Psoas muscle (tissue), 8 donors: Measurements from ENCODE around the gene WNT16. TPM values are rescaled to one million over a fixed set of nuclear protein-coding genes. Genes with fewer than 3 reads are reported as not detected.

Experiments
- ATAC-seq, 4 donors: fragments of 200-7000 bp; cut with Tn5 transposase; one replicate each; pipeline ENCODE4 v1.9.1; 2020; ENCODE audit warnings: moderate library complexity in 3 of 4, mild to moderate bottlenecking in 2 of 4
- DNase-seq, 2 donors: peaks; one replicate each; pipeline ENCODE4 v3.0.0-alpha.2; 2020
- H3K27ac ChIP-seq: fragments of 200-600 bp; one replicate; pipeline ENCODE4 v1.8.0; 2022
- H3K27me3 ChIP-seq, 3 donors: fragments of 200-600 bp in 1 of 3; one replicate each; pipeline versions ENCODE4 v1.6.1 to v1.8.0; 2013 to 2022; ENCODE audit warnings: low read length in 2 of 3, mild to moderate bottlenecking in 2 of 3, moderate library complexity in 1 of 3; ENCODE audit not compliant: insufficient read depth in 3 of 3
- H3K36me3 ChIP-seq, 2 donors: fragments of 200-600 bp in 1 of 2; one replicate each; pipeline versions ENCODE4 v1.6.1 to v1.8.0; 2013 to 2022; ENCODE audit warnings: low read depth in 1 of 2, mild to moderate bottlenecking in 1 of 2, moderate library complexity in 1 of 2; ENCODE audit not compliant: insufficient read depth in 1 of 2
- H3K4me1 ChIP-seq: fragments of 200-600 bp; one replicate; pipeline ENCODE4 v1.8.0; 2022
- H3K4me3 ChIP-seq: fragments of 200-600 bp; one replicate; pipeline ENCODE4 v1.8.0; 2022; ENCODE audit warnings: mild to moderate bottlenecking
- H3K9me3 ChIP-seq: fragments of 200-600 bp; one replicate; pipeline ENCODE4 v1.8.0; 2022
- CTCF ChIP-seq: fragments of 200-600 bp; IDR thresholded peaks from one replicate; pipeline ENCODE4 v1.8.0; 2022; ENCODE audit warnings: antibody characterized with exemption
- WGBS, 3 donors: extraction: QIAGEN DNeasy Blood & Tissue Kit; methylation state at CpG; one replicate each; pipeline versions ENCODE4 v1.1.6 to v1.1.7; 2013; 5-methylcytosine and 5-hydroxymethylcytosine counted together
- intact Hi-C, 2 donors: fragments of 100-400 bp; cut with DNase I; formaldehyde crosslinking; loops; one replicate each; pipeline versions ENCODE4 v1.11.0 to v1.14.2; 2022
- polyA plus RNA-seq, 3 donors: library from polyadenylated mRNA; stranded (reverse); fragments of 200-250 nt; gene quantifications; one replicate each; pipeline ENCODE4 v1.2.3, GENCODE V29; 2013
- total RNA-seq, 4 donors: library from RNA; stranded (reverse); fragmentation: NEBNext Ultra II Directional in 2 of 4; extraction: Animal tissue kit (Norgen Biotek cat#: 25700) in 2 of 4; gene quantifications; one replicate each; pipeline versions ENCODE4 v1.2.1 to v1.2.4, GENCODE V29; 2021 to 2023
- donor health status: healthy with polysubstance abuse.
- donor health status: DM: no; HTN: no; CAD: no; lungs with moderate emphysema.
- donor health status: Bipolar disorder and iron deficiency.
- donor health status: healthy.
- donor health status: DM: yes; HTN: yes; CAD: no.
- donor health status: DM: no; HTN: no; CAD: no.
- donor health status: DM: no; HTN: no; CAD: no.
- donor health status: DM: yes; HTN: yes; CAD: no.

WNT16 gene
- total and polyA plus RNA-seq, 7 donors, result 0.22 TPM; not detected in 6

- WGBS, 3 donors, result 66 to 69% (median 67%) methylated on average over 2 of the region's 2 CpGs
- no peaks in the 10 kb centered on the region for H3K9me3 ChIP-seq
- ATAC-seq (no peak), DNase-seq (no peak)
- H3K27me3 ChIP-seq, result no peaks in the 10 kb centered on the region
- intact Hi-C loops, result no loop called here
- H3K4me3 ChIP-seq, result no peak overlapping the region
- no peak overlapping the region for H3K27ac ChIP-seq
- no peaks in the 10 kb centered on the region for H3K4me1 ChIP-seq
- H3K36me3 ChIP-seq, result peaks cover 0 to 7% of the 10 kb centered on the region in 2 donors
- no peak for TF ChIP-seq CTCF
Measured at GRCh38 chr7:121300685-121301420, 27.9 kb upstream of the WNT16 start.

- 76 to 81% (median 80%) methylated on average over 9 of the region's 9 CpGs for WGBS, 3 donors
- Histone ChIP-seq H3K27me3 (no peaks in the 10 kb centered on the region), H3K4me1 (no peaks in the 10 kb centered on the region), H3K27ac (no peak overlapping the region), H3K4me3 (no peak overlapping the region), H3K9me3 (no peaks in the 10 kb centered on the region), H3K36me3 (no peaks in the 10 kb centered on the region)
- ATAC-seq (no peak), DNase-seq (no peak)
- intact Hi-C loops, result no loop called here
- TF ChIP-seq CTCF, result no peak
Measured at GRCh38 chr7:121301446-121302213, 27.2 kb upstream of the WNT16 start.

GRCh38 chr7:121302214-121302745, 26.5 kb upstream of the WNT16 start:
- TF ChIP-seq CTCF, result no peak
- Histone ChIP-seq H3K36me3 (no peaks in the 10 kb centered on the region), H3K4me3 (no peak overlapping the region), H3K4me1 (no peaks in the 10 kb centered on the region), H3K27ac (no peak overlapping the region), H3K27me3 (no peaks in the 10 kb centered on the region), H3K9me3 (no peaks in the 10 kb centered on the region)
- ATAC-seq, result no peak
- intact Hi-C loops, result no loop called here
- 91 to 94% (median 93%) methylated on average over 8 of the region's 8 CpGs for WGBS, 3 donors
- no peak for DNase-seq

GRCh38 chr7:121303422-121304101, 25.2 kb upstream of the WNT16 start:
- no peaks in the 10 kb centered on the region for H3K36me3 ChIP-seq
- H3K4me3 ChIP-seq, result no peak overlapping the region
- no peaks in the 10 kb centered on the region for H3K4me1 ChIP-seq
- ATAC-seq, result peak in 1 of 4 donors; percentile 37
- no peak for TF ChIP-seq CTCF
- intact Hi-C loops, result no loop called here
- no peaks in the 10 kb centered on the region for H3K9me3 ChIP-seq
- WGBS, 3 donors, result 79 to 85% (median 84%) methylated on average over 6 of the region's 6 CpGs
- no peak for DNase-seq
- H3K27ac ChIP-seq, result no peak overlapping the region
- H3K27me3 ChIP-seq, result no peaks in the 10 kb centered on the region
